Activated naive CD4-positive, alpha-beta T cell treated with Interleukin-2 at 50 U/mL for 16 hours (primary cell): Measurements from ENCODE around the gene EGR1.

Source experiments
- DNase-seq: peaks from one replicate; pipeline ENCODE4 v3.0.0-alpha.2; 2020

Gene EGR1

GRCh38 chr5:138465261-138466124, at the start of gene EGR1:
Gene EGR1 (plus strand): TSS chr5:138465479. CDS start chr5:138465762, 283 bp downstream.
- DNase-seq, result peak; percentile 94

- no peak for DNase-seq
These were observed 46.8 kb upstream of the EGR1 start for GRCh38 chr5:138418444-138418843.

GRCh38 chr5:138425079-138425478, 40.2 kb upstream of the EGR1 start:
- no peak for DNase-seq

- DNase-seq, result no peak
These were observed 29.3 kb upstream of the EGR1 start for GRCh38 chr5:138435943-138436342.

- no peak for DNase-seq
These were observed 27.1 kb upstream of the EGR1 start for GRCh38 chr5:138438003-138438723.

GRCh38 chr5:138438724-138439476, 26.4 kb upstream of the EGR1 start, which contains the start of gene REEP2:
Gene REEP2 (plus strand): TSS chr5:138439057. CDS start chr5:138439209, 152 bp downstream.
- DNase-seq, result peak; percentile 77

GRCh38 chr5:138439477-138440158, 25.7 kb upstream of the EGR1 start:
- no peak for DNase-seq

- no peak for DNase-seq
These were observed 24.9 kb upstream of the EGR1 start for GRCh38 chr5:138440159-138441073.

- DNase-seq, result no peak
These were observed 24.1 kb upstream of the EGR1 start for GRCh38 chr5:138441221-138441620.

GRCh38 chr5:138444078-138444773, 21.1 kb upstream of the EGR1 start:
- DNase-seq, result no peak

- no peak for DNase-seq
These were observed 20.3 kb upstream of the EGR1 start for GRCh38 chr5:138444774-138445546.

GRCh38 chr5:138445547-138446271, 19.6 kb upstream of the EGR1 start:
- no peak for DNase-seq

GRCh38 chr5:138448070-138448469, 17.2 kb upstream of the EGR1 start:
- DNase-seq, result no peak

GRCh38 chr5:138448481-138449398, 16.5 kb upstream of the EGR1 start:
- no peak for DNase-seq

GRCh38 chr5:138449501-138450239, 15.6 kb upstream of the EGR1 start:
- DNase-seq, result peak; percentile 86

GRCh38 chr5:138450971-138451370, 14.3 kb upstream of the EGR1 start:
- DNase-seq, result no peak

- DNase-seq, result no peak
These were observed 12.6 kb upstream of the EGR1 start for GRCh38 chr5:138452720-138453119.
